Stimulated activated CD4-positive, alpha-beta T cell treated with anti-CD3 and anti-CD28 coated beads, Interleukin-12 subunit alpha, Interleukin-12 subunit beta, amount 100 ng/mL, for 48 hours (primary cell): ENCODE data around the gene PRELID1.
A peak's percentile ranks its signal among the peaks of the same experiment; 100 is the strongest.

Source experiments
- DNase-seq, 3 donors: peaks; one replicate each; pipeline ENCODE4 v3.0.0-alpha.2; 2020; ENCODE audit warnings: low read depth in 2 of 3, low spot score in 1 of 3

Gene PRELID1

DNA sequence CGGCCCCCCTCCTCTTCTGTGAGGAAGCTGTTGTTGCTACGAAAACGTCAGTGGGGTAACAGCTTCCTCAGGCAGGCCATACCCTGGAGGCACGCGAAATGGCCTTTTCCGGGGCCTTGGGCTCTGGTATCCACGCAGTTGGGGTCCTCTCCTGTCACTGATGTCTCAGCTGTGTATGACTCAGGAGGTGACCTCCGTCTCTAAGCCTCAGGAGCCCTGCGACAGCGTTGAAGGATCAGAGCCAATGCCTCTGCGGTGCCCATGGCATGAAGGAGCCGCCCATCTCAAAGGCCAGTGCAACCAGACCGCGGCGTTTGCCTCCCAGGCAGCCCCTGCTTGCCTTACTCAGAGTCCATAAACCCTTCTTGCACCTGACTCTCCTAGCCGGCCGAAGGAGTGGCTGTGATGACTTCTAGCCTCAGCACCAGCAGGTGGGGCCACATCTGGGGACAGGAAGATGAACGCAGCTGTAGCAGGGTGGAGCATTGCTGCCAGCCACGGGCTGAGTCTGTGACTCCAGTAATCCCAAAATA is 9.1 kb downstream of the PRELID1 start:
- peak in 1 of 3 donors; percentile 50 for DNase-seq

DNA sequence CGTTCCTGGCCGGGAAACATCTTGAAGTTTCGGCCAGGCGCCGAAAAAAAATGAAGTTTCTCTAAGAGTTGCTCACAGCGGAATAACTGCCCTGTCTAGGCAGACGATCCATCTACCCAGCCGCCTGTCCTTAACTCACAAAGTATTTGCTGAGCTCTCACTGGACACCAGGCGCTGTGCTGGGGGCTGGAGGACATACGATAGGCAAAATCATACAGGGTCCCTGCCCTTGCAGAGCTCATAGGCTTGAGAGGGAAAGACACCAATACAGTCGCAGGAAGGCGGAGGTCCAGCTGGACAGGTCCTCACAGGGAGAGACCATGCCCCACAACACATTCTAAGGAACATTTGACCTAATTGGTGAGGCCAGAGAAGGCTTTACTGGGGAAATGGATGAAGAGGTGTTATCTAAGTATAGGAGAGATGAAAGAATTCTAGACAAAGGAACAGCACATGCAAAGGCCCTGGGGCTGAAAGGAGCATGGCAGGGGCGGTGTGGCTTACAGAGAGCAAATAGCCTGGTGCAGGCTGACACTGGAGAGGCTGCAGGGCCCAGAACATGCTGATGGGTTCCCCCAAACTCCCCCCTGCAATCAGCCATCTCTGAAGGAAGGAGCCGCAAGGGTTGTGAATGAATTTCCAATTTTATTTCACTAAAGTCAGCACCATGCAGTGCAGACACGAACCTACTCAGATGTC is 10.1 kb downstream of the PRELID1 start:
- no peak for DNase-seq

DNA sequence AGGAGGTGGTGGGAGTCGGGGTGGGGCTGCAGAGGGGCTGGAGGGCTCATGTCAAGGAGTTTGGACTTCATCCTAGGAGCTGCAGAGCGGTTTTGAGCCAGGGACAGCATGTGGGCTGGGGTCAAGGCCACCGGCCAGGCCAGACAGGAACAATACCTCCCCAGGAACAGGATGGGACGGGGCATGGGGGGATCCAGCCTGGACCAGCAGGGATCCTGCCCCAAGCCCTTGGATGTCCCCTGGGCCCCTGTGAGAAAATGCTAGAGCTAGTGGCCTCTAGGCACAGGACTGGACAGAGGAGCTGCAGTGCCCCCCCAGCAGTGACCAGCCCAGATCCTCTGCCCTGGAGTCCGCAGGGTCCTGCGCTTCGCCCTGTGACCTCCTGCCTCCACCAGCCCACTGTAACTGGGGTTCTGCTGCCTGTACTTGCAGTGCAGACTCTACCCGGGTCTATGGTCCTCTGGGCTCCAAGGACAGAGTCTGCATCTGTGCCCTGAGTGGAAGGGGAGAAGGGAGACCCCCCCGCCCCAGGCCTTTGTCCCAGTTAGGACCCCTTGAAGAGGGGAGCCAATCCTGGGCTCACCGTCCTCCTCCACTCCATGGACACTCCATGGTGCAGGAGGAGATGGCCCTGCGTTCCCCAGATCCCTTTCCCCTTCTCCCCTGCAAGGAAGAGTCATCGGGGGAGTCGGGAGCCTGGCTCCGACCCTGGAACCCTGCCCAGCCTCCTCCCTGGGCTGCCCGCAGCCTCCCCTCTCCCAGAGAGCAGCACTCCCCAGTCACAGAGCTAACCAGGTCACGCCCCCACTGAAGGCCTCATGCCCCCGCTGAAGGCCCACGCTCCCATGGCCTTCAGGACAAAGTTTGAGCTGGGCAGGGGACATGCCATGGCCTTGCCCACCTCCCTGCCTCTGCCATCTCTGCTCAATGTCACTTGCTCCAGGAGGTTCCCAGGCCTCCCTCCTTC is 11.1 kb downstream of the PRELID1 start:
- DNase-seq = no peak

DNA sequence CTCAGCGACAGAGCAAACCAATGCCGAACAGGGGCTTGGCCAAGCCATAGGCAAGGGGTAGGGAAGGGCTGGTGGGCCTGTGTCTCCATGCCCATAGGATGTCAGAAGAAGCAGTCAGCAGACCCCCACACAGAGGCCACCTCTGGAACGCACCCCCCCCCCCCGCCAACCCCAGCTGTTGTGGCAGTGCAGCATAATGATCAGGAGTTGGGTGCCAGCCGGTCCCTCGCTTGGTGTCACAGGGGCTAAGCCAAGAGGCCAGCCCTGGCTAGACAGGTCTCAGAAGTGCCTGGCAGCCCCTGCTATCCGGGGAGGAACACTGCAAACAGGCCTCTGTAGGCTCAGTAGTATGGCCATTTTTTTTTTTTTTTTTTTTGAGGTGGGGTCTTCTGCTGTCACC is 11.8 kb downstream of the PRELID1 start:
- no peak for DNase-seq

DNA sequence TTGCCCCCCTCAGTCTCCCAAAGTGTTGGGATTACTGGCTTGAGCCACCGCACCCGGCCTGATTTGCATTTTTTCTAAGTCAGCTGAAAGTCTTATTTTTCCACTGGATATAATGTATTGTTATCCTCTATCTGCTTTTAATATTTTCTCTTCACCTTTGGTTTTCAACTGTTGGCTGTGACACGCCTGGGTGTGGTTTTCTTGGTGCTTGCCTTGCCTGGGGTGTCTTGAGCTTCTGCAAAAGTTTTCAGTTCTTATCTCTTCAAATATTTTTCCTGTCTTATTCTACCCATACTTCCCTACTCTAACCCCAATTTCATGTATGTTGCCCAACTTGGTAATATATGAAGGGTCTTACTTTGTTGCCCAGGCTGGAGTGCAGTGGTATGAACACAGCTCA is 12.4 kb downstream of the PRELID1 start:
- no peak for DNase-seq

DNA sequence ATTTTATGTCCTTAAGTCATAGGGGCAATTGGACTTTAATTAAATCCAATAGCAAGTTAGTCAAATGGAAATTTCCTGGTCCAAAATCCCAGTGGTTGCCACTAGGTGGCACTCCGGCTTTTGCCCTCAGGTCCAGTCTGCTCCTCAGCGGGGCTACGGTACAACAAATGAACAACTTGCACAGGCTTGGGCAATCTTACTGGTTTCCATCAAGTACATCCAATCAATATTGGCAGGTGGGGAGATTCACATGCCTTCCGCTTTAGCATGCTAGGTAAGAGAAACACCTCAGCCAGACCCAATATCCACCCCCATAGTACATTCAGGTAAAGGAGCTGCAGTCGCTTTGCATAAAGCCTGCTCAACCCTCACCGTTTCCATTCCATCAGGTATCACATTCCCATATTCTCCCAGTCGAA is 14.4 kb downstream of the PRELID1 start:
- DNase-seq = peak; percentile 60 to 75 (median 61)

DNA sequence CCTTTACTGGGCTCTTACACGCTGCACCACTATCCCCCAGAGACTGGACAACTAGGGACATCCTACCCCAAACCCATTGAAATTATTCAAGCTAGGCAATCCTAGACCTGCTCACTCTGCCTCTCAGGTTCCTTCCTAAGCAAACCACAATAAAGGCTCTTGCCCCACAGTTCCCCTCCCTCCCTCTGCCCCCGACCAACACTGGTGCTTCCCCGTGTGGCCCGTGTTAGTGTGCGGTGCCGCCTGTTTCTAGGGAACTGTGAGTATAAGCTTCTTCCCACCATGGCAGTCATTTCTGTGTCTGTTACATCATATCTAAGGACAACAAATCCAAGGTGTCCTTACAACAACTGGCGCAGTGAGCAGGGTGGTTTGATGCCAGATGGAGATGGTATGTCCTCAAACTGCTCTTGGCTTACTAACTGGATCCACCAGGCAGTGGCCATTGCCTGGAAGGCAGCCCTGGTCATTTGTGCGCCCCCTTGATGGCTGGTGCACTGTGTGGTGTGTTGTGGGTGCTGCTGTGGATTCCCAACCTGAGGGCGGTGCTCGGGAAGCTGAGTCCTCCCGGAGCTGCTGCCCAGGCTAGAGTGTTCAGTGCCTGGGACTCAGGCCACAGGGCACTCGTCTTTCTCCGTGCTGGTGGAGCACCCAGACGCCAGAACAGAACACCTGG is 16.5 kb downstream of the PRELID1 start:
- no peak for DNase-seq

DNA sequence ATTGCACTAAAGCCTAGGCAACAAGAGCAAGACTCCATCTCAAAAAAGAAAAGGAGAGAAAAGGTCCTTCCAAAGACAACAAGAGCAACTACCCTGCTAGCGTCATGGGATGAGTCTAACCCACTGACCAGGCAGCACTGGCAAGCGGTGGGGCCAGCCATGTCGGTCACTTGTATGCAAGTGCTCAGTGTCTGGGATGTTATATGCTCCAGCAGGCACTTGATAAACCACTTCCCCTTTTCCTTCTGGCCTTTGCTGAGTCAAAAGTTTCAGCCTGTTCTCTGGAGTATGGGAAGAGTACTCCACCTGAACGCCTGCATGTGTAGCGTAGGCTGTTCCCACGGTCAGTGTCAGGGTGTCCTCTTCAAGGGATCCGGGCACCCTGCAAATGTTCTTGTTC is 17.3 kb downstream of the PRELID1 start:
- DNase-seq = no peak

DNA sequence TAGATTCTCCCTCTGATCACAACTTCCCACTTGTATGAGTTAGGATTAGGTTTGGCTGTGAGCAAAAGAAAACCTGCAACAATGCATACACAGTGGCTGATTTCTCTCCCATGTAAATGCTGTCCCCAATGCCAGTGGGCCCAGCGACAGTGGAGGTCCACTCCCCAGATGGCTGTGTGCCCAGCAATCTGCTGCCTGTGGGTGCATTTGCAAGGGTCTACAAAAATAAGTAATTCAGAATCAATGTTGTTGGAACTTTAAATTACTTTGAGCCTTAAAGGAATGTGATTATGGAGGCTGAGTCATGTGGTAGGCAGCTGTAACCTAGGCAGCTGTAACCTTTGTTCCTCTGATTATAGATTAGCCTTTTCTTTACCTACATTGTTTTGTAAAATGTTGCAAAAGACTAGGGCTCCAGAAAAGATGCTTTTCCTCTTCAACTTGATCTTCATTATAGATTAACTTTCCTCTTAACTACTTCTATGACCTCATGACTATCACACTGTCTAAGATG is 22.3 kb downstream of the PRELID1 start:
- no peak for DNase-seq

DNA sequence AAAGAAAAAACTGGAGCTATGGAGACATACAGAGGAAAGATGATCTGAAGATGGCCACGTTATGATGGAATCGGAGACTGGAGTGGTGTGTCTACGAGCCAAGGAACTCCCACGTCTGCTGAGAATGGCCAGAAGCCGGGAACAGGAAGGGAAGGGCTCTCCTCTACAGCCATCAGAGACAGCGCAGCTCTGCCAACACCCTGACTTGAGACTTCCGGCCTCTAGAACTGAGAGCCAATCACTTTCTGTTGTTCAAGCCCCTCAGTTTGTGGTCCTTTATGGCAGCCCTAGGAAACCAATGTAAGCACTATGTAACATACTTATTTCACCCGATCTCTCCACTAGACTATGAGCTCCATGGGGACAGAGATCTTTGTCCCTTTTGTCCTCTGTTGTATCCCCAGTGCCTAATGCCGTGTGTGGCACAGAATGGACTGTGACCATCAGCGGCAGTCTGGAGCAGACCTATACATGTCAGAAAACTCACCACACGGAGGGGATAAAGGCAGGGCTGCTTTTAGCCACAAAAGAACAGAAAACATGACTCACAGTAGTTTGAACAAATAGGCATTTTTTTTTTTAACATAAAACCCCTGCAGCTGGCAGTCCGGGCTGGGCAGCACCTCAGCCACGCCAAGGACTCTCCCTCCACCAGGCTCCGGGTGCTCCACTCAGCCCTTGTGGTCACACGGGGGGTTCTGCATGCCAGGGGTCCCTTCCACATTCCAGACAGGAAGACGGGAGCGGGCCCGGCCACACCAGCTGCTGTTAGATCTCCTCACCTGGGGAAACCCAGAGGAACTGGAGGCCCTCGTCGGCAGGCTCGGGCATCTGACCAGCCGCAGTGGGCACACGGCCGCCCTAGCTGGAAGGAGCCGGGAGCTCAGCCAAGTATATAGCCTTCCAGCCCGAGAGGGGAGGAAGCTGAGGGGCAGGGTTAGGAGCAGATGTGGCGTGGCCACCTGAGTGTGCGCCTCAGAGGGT is 24.2 kb downstream of the PRELID1 start:
- no peak for DNase-seq

DNA sequence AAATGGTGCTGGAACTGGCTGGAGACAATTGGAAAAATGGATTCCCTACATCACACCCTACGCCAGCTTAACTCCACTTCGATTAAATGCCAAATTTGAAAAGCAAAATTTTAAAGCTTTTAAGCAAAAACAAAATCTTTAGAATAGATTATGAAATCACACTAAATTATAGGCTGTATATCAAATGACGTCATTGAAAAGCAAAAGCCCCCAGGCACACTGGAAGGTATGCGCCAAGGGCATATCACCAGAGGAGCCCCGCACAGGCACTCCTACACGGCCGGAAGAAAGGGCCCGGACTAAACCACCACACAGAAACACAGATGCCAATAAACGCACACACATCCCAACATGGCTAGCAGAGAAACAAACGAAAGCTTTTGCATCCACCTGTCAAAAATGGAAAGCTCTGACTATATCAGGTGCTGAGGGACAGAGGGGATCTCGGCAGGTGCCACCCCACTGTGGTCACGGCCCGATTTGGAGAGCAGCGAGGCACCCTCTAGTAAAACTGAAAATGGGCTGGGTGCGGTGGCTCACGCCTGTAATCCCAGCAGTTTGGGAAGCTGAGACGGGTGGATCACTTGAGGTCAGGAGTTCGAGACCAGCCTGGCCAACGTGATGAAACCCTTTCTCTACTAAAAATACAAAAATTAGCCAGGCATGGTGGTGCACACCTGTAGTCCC is 25.1 kb downstream of the PRELID1 start:
- no peak for DNase-seq

DNA sequence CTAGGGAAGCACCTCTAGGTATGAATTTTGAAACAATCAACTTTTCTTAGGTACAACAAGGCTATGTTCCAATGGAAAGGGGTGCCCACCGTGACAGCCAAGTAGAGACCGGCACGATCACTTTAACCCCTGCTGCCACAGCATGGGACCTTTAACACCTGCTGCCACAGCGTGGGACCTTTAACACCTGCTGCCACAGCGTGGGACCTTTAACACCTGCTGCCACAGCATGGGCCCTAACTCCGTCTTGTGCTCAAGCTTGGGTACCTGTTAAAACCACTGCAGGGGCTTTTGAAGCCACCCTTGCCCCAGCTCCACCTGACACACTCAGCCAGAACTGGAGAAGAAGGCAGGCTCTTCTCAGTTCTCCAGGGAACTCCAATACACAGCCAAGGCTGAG is 26.3 kb downstream of the PRELID1 start:
- no peak for DNase-seq

DNA sequence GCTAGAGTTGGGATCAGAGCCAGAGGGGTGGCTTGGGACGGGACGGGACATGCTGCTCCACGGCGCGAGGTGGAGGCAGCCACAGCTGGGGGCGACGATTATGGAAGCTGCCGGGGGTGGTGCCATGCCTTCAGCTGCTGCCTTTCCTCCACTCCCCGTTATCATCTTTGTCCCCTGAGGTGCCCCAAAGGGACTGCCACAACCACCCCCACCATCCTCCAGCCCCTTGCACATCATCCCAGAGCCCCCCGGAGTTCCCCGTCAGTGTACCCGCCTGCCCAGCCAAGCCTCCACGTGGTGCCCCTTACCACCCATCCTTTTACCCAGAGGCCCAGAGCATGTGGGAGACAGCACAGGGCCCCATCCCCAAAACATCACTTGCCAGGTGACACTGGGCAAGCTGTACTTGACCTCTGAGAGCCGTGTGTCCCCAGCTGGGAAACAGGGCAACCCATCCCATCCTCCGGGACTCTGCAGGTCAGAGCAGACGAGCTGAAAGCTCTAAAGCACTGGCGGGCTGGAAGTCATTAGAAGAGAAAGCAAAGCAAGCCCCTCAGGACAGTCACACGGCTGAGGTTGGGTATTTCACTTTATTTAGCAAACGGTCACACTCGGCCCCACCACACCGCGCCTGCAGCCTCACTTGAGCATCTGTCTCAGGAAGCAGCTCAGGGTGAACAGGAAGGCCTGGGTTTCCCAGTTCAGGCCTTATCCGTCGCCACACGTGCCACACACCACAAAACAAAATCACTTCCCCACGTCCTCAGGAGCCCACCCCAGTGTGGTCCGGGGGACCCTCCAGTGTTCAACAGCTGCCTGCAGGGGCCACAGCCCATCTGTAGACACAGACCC is 27.6 kb downstream of the PRELID1 start:
- DNase-seq = no peak

DNA sequence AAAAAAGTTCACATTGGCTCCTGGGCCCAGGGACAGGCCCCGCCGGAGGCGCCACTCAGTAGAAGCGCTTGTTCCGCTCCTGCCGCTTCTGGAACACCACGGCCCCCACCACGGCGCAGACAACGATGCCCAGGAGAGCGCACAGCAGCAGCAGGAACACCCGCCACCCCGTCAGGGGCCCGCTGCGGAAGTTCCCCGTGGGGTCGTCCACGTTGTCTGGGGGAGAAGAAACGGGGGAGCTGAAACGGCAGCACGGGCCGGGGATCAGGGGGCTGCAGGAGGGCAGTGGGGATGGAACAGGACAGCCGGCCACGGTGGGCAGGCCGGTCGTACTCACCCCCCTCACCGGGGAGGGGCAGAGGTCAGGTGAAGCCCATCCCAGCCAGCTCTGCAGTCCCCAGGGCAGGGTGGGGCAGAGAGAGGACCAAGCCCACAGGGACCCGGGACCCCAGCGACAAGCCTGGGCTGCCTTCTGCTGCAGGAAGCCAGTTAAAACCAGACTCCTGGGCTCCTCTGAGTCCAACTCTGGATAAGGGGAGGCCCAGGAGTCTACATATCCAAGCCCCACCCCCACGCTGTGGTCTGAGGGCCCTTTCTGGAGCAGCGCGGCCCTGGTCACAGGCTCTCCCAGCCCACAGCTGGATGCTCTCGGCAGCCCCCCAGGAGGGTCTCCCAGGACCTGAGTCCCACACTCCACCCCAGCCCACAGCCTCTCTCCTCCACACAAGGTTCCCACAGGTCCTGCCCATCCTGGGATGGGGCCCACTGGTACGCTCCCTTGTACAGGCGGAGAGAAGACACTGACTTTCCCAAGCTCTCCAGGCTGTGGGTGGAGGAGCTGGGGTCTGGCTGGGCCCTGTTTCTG is 28.7 kb downstream of the PRELID1 start:
- DNase-seq = no peak

DNA sequence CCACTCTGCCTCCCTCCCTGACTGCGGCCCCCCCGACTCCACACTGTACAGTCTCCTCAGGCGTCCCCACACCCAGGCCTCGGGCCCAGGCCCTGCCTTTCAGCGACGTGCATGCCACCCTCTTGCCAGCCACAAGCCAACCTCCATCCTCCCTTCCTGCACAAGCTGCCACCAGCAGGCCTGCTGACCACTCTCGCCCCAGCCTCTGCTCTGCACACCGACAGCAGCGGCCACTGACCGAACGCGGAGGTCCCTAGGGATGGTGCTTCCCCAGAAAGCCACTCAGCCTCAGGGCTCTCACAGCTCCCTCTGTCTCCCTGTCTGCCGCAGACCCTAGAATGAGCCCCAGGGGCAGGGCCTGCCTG is 29.3 kb downstream of the PRELID1 start:
- no peak for DNase-seq

DNA sequence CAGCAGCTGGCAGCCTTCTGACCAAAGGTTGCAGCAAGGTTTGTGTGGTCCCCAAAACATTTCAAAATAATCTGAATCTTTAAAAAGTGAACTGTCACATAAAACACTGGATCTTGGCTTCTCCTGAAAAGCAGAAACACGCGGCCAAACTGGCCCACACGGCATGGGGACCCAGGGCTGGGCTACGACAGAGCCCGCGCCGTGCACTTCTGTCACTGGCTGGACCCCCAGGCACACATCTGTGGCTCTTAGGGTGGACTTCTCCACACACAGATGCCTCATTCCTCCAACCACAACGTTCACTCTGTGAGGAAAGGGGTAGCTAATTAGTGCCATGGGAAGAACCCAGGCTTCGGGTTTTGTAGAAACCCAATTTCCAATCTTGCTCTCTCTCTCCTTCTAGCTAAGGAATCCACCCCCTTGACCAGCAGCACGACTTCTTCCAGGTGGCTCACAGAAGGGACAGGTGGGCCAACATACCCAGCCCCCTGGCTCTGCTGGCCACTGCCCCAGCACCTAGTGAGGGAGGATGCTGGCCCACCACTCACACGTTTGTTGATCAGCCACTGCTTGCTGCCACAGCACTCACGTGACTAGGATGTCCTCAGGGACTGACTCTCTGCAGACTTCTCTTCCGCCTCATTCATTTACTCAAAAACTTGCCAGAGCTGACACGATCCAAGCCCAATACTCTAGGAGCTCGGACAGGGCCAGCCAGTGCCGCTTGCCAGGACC is 30.0 kb downstream of the PRELID1 start:
- DNase-seq = no peak

DNA sequence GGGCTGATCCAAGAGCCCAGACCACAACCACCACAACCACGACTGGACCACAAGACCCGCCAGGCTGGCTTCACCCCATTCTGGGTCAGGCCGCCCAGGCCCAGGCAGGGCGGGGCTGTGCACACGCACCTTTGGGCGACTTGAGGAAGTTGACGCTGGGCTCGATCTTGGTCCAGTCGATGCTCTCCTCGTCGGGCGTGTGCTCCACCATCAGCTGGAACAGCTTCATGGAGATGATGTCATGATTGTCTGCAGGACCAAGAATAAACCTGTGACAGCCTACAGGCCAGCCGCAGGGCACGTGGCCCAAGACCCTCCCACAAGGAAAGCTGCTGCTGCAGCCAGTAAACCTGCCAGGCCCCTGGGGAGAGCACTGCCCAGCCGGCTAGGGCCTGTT is 30.6 kb downstream of the PRELID1 start:
- DNase-seq = no peak
